Gastroesophageal sphincter (tissue), 3 donors: ENCODE results near the gene MXRA7.

Experiments
- POLR2A ChIP-seq, 2 donors: fragments of 450-650 bp; IDR thresholded peaks; one replicate each; pipeline ENCODE4 v1.6.1; 2017; ENCODE audit warnings: antibody characterized with exemption in 2 of 2, mild to moderate bottlenecking in 2 of 2, moderate library complexity in 1 of 2
- POLR2AphosphoS5 ChIP-seq: sonication (generic); formaldehyde crosslinking; IDR thresholded peaks from one replicate; pipeline ENCODE4 v1.6.1; 2017; ENCODE audit warnings: antibody characterized with exemption
- TF ChIP-seq, protein P1 (sequence below), 4 experiments: fragments of 200-600 bp in 2 of 4; fragments of 450-650 bp in 2 of 4; sonication (generic) in 1 of 4; IDR thresholded peaks; one replicate each; pipeline ENCODE4 v1.5.1; 2017 to 2019; ENCODE audit warnings: antibody characterized with exemption in 4 of 4, mild to moderate bottlenecking in 2 of 4, moderate library complexity in 2 of 4

DNA sequence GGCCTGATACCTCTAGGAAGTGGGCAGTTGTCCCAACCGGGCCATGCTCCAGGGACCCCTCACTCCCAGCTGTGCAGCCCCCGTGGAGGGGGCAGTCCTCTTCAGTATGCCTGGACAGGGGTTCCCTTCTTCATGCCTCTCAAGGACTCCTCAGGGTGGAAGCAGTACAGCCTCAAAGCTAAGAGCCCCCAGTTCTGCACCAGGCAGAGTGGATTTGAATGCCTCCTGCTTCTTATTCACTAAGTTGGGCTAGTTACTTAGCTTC lies 43.3 kb downstream of the MXRA7 start:
- TF ChIP-seq, protein P1, sequence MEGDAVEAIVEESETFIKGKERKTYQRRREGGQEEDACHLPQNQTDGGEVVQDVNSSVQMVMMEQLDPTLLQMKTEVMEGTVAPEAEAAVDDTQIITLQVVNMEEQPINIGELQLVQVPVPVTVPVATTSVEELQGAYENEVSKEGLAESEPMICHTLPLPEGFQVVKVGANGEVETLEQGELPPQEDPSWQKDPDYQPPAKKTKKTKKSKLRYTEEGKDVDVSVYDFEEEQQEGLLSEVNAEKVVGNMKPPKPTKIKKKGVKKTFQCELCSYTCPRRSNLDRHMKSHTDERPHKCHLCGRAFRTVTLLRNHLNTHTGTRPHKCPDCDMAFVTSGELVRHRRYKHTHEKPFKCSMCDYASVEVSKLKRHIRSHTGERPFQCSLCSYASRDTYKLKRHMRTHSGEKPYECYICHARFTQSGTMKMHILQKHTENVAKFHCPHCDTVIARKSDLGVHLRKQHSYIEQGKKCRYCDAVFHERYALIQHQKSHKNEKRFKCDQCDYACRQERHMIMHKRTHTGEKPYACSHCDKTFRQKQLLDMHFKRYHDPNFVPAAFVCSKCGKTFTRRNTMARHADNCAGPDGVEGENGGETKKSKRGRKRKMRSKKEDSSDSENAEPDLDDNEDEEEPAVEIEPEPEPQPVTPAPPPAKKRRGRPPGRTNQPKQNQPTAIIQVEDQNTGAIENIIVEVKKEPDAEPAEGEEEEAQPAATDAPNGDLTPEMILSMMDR (IDR thresholded peaks at IDR 0.05): no peak
- no peak for TF ChIP-seq POLR2A (IDR thresholded peaks at IDR 0.05)
- TF ChIP-seq POLR2AphosphoS5: no peak
